Peyer's patch (tissue), 4 donors: ENCODE data around the gene ADAM12.

Experiments used
- CTCF ChIP-seq, 6 experiments: fragments of 450-650 bp in 4 of 6; fragments of 200-600 bp in 2 of 6; sonication (generic) in 1 of 6; IDR thresholded peaks; one replicate each; pipeline ENCODE4 v1.5.1; 2017 to 2019; ENCODE audit warnings: antibody characterized with exemption in 6 of 6, mild to moderate bottlenecking in 3 of 6, moderate library complexity in 1 of 6
- POLR2A ChIP-seq, 2 donors: fragments of 450-650 bp; IDR thresholded peaks; one replicate each; pipeline ENCODE4 v1.5.1; 2017; ENCODE audit warnings: antibody characterized with exemption in 2 of 2, mild to moderate bottlenecking in 2 of 2, moderate library complexity in 2 of 2

- no peak for TF ChIP-seq POLR2A (IDR thresholded peaks at IDR 0.05)
- TF ChIP-seq CTCF (IDR thresholded peaks at IDR 0.05) = no peak
Observed at GRCh38 chr10:126165874-126166273, 222.4 kb downstream of the ADAM12 start.
